GM21529 (cell line): ENCODE measurements around the gene TCF19.
A peak's percentile ranks its signal among the peaks of the same experiment; 100 is the strongest.

Source experiments
- ATAC-seq: cut with Tn5 transposase; IDR thresholded peaks from one replicate; pipeline ENCODE4 v1.9.1; 2021; ENCODE audit not compliant: unreplicated experiment

TCF19 gene

DNA sequence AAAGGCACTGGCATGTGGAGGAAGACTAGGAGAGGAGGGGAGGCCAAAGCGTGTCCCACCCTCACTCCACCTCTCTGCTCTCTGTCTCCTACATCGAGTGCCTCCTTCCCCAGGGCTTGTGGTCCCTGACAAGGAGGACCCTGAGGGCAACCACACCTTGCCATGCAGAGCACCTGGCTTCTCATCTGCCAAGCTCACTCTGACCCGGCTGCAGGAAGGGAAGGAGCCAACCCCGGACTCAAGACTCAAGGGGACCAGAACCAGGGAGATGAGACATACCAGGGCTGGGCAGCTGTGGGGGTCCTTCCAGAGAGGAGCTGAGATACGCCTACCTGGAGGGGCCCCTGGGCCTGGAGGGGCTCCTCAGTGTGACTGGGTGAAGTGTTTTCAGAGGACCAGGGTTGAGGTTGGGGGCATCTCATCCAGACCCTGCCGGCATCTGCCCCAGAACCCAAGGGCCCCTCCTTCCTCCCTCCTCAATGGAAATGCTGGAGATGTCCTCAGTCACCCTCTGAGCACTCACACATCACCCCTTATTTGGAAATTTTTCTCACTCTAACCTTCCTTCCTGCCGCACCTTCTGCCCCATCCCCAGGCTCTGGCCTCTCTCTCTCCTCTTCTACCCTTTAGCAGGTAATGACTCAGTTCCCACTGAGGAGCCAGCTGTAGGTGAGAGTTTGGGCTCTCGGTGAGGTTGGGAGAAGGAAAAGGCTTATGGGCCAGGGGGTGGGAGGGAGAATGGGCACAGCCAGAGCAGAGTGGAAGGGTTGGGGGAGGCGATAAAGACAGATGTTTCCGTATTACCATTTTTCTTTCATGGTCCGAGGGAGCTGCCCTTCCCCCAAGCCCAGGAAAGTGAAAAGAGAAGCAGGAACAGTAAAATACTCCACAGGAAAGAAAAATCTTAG lies 44.1 kb downstream of the TCF19 start:
- ATAC-seq = no peak

DNA sequence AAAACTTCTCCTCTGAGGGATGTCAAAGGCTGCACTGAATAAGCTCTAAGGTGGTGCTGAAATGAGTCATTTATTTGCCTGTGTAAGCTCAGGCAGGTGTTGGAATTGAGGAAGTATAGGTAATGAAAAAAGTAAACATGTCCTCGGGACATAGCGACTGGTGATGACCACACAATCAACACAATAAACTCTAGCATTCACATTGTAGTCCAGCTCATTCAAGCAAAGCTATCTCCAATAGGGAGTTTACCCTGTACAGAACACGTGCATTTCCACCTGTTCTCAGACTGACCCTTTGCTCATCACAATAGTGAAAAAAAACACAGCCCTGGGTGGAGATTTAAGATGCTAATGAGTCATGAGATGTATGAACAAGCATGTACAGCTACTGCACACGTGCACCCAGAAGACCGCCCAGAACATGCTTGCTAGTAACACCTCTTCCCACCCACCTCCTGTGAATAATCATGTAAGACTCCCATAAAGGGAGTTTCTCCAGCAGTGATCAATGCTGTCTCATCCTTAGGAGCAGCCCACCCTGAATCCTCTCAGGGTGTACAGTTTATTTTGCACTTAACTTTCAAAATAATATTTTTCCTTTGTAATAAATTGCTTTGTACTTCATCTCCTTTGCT lies 45.1 kb downstream of the TCF19 start:
- ATAC-seq = peak; percentile 50

DNA sequence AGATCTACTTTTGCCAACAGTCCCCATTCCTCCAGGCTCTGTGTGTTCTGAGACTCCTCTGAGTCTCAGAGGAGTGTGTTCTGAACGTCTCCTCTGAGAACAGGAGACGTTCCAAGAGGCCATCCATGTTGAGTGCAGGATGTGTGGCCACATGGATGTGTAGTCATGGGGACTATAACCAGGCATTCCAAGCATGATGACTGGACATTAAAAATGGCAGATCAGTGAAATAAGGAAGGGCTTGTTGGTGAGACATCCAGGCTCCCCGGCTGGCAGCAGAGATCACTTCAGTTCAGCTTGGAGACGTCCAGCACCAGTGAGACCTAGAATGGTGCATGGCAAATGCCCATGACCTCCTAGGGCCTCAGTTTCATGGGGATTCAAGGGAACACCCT lies 46.4 kb downstream of the TCF19 start:
- ATAC-seq = no peak

DNA sequence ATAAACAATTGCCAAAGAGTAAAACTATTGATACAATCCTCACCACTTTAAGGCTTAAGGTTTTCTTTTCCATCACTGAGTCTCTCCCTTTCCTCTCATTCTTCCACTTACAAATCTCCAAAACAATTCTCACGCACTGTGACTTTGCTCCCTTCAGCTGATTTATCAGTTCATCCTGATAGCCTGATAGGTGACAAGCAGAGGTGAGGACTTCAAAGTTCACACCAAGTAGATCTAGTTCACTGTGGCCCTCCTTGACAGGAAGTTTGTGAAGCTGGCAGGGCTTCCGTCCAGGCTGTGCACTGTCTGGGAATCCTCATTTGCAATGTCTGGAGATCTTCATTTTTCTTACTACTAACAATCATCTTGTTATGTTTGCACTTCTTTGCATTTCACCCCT lies 47.2 kb downstream of the TCF19 start:
- no peak for ATAC-seq

DNA sequence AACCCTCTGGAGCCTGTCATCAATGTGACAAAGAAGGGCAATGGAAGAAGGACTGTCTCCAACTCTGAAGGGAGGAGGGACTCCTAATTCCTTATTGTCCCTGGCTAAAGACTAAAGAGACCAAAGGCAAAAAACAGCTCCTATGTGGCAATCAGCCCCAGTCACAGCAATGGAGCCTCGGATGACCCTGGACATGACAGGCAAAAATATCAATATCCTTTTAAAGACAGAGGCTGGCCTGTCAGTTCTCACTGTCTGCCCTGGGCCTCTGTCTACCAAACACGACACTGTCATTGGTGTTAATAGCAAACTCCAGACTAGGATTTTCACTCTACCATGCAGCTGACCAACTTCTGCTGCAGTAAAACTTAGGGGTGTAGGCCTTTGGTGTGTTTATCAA lies 50.1 kb downstream of the TCF19 start:
- ATAC-seq = no peak

DNA sequence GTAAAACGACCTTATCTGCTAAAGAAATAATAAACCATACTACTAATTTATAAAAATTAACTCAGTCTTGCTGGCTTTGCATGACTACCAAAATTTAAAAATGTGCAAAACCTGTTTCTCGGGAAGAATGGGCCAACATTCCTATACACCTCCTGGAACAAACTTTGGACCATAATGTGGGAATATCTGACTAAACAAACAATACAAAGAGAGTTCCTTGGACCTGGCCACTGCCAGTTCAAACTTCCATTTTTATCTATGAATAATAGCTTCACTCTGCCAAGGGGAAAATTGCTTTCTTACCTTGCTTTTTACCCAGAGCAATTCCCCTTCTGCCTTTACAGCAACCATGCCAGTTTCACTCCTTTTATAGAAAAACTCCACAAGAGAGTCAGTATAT lies 50.7 kb downstream of the TCF19 start:
- ATAC-seq = no peak

DNA sequence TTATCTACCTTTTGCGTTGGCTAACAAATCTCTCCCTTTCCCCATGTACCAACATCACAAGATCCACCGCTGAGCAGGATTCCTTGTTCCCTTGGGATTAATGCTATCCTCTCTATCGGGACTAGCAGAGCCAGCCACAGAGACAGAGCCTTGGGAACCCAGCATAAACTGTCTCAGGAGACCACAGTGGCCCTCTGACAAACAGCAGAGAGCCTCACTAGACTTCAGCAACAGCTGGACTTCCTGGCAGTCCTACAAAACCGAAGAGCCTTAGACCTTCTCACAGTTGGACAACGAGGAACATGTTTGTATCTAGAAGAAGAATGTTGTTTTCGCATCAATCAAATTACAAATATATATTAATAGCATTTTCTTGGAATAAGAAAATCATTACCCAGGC lies 51.7 kb downstream of the TCF19 start:
- no peak for ATAC-seq

DNA sequence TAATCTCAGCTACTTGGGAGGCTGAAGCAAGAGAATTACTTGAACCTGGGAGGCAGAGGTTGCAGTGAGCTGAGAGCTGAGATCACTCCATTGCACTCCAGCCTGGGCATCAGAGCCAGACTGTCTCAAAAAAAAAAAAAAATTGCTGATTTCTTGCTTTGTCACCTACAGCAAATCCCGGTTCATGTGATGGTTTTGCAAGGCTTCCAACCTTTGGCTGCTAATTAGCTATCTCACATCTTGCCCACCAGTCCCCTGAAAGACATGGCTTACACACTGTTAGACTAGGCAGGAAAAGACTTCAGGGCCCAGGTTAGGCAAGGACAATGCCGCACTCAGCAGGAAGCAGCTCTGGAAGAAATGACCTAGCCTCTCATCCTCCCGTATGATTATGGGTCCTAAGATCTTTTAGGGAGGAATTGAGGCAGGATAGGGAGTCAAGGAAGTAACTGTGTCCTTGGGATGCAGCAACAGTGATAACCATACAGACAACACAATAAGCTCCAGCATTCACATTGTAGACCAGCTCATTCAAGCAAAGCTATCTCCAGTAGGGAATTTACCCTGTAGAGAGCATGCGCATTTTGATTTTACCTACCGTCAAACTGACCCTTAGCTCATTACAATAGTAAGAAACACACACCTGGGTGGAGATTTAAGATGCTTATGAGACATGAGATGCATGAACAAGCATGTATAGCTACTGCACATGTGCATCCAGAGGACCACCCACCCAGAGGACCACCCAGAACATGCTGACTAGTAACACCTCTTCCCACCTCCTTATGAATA lies 52.5 kb downstream of the TCF19 start:
- ATAC-seq = no peak
